ENCODE data around the gene ASCC3. TPM values are rescaled to one million over a fixed set of nuclear protein-coding genes. Genes with fewer than 3 reads are reported as not detected.

ASCC3 gene
- total RNA-seq, 2 donors from 2014 or later, result 21.9 to 26.0 TPM

- intact Hi-C loops (cut with DNase I), result no loop called here
- DNase-seq, result no peak
- no peak for ATAC-seq
Measured at GRCh38 chr6:100565439-100566104, 315.6 kb downstream of the ASCC3 start.

- intact Hi-C loops (cut with DNase I), result no loop called here
- no peak for ATAC-seq
- no peak for DNase-seq
Measured at GRCh38 chr6:100559859-100560258, 321.3 kb downstream of the ASCC3 start.

DNA sequence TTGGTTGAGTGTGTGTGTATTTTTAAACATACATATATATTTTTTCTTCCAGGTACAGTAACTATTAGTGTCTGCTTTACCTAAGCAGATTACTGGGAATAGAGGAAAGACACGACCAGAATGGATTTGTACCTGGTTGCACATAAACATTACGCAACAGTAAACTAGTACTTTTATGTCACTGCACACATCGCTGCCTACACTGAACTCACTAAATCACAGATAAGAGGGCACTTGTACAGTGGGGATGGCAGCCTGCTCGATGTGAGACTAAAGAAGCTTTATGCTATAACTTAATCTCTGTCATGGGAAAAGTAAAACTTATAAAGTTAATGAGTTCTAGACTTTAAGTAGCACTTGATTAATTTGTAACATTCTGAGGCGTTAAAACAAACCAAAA lies 326.9 kb downstream of the ASCC3 start:
- intact Hi-C loops (cut with DNase I), result no loop called here
- ATAC-seq, result no peak
- no peak for DNase-seq

- no peak for ATAC-seq
- no peak for DNase-seq
- intact Hi-C loops (cut with DNase I), result no loop called here
Measured at GRCh38 chr6:100553243-100553642, 327.9 kb downstream of the ASCC3 start.

GRCh38 chr6:100549406-100550167 lies 331.5 kb downstream of the ASCC3 start:
- intact Hi-C loops (cut with DNase I), result no loop called here
- no peak for ATAC-seq
- no peak for DNase-seq

DNA sequence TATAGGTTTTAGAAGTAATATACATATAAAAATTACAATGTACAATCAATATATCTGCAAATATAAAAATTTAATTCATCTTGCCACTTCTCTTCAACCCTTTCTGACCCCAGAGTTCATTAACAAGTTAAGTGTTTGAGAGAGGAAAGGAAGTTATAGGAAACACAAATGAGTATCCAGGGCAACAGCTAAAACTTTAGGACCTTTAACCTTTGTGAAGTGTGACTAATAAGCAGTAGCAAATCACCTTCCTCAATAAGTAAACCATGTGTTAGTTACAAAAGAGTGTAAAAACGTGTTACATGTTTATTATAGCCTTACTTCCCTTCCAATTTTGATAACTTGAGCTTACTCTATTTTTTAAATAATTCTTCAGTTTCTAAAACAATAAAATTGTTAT lies 343.0 kb downstream of the ASCC3 start:
- no peak for ATAC-seq
- intact Hi-C loops (cut with DNase I), result no loop called here
- DNase-seq, result no peak

DNA sequence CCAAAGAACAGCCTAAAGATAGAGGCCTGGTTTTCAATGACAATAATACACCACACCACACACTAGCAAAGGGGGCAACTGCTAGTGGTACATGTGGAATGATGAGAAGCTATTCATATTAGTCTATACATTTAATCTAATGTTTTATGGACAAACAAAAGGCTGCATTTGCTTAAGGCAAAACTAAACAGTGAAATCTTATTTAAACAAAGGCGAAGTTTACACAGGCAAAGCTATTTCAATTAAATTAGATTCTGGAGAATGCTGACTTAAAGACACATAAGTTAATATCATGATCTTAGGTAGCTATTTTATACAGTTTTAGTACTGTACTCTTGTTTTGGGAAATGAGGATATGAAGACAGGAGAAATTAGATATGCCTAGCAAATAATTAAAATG lies 362.5 kb downstream of the ASCC3 start:
- intact Hi-C loops (cut with DNase I), result no loop called here
- ATAC-seq, result no peak

GRCh38 chr6:100517633-100518032 lies 363.5 kb downstream of the ASCC3 start:
- DNase-seq (no peak), ATAC-seq (no peak)
- intact Hi-C loops (cut with DNase I), result no loop called here

More for the DNA sequence above, 362.5 kb downstream of the ASCC3 start:
- DNase-seq, result no peak

- ATAC-seq (no peak), DNase-seq (no peak)
- intact Hi-C loops (cut with DNase I), result no loop called here
Measured at GRCh38 chr6:100517106-100517505, 364.0 kb downstream of the ASCC3 start.

- ATAC-seq, result no peak
- intact Hi-C loops (cut with DNase I), result no loop called here
- DNase-seq, result no peak
Measured at GRCh38 chr6:100514660-100515059, 366.5 kb downstream of the ASCC3 start.

- intact Hi-C loops (cut with DNase I), result no loop called here
- ATAC-seq, result no peak
- no peak for DNase-seq
Measured at GRCh38 chr6:100512203-100512862, 368.8 kb downstream of the ASCC3 start.

DNA sequence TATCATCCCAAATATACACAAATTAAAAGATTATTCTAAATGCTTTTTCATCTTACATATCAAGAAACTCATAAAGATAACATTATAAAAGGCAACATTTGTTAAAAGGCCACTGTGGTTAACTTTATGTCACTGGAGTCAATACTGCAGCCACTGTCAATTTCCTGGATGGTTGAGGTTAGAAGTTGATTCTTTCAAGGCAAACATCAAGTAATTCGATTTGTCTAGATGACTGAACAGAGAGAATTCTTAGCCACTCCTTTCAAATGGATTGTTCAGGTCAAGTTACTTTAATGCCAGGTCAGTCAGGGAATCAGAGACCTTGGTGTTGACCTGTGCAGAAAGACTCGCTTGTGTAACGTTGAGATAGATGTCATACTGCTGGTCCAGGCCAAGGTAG lies 372.0 kb downstream of the ASCC3 start:
- ATAC-seq (no peak), DNase-seq (no peak)
- intact Hi-C loops (cut with DNase I), result no loop called here

DNA sequence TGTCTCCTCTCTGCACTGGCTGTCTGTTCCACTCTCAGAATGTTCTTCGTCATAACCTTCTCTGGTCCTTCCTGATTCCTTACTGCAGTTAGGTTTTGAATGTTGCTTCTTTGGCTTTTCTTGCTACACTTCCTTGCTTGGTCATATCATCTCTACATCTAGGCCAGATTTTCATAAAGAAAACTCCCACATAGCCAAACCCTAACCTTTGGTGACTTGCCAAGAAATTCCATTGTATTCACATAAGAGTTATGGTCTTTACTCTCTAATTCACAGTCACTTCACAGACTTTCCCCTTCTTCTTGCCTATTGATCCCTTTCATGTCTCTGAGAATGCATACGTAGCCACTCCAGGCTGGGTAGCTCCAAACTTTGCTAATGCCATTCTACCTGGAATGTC lies 374.5 kb downstream of the ASCC3 start:
- intact Hi-C loops (cut with DNase I), result no loop called here
- DNase-seq (no peak), ATAC-seq (no peak)

- intact Hi-C loops (cut with DNase I), result no loop called here
- ATAC-seq (peak; percentile 47 to 75), DNase-seq (no peak)
Measured at GRCh38 chr6:100504786-100505737, 376.1 kb downstream of the ASCC3 start.

GRCh38 chr6:100503043-100503705 lies 378.0 kb downstream of the ASCC3 start:
- intact Hi-C loops (cut with DNase I), result no loop called here
- DNase-seq (no peak), ATAC-seq (no peak)

- intact Hi-C loops (cut with DNase I), result no loop called here
- DNase-seq (no peak), ATAC-seq (no peak)
Measured at GRCh38 chr6:100493206-100493888, 387.8 kb downstream of the ASCC3 start.

DNA sequence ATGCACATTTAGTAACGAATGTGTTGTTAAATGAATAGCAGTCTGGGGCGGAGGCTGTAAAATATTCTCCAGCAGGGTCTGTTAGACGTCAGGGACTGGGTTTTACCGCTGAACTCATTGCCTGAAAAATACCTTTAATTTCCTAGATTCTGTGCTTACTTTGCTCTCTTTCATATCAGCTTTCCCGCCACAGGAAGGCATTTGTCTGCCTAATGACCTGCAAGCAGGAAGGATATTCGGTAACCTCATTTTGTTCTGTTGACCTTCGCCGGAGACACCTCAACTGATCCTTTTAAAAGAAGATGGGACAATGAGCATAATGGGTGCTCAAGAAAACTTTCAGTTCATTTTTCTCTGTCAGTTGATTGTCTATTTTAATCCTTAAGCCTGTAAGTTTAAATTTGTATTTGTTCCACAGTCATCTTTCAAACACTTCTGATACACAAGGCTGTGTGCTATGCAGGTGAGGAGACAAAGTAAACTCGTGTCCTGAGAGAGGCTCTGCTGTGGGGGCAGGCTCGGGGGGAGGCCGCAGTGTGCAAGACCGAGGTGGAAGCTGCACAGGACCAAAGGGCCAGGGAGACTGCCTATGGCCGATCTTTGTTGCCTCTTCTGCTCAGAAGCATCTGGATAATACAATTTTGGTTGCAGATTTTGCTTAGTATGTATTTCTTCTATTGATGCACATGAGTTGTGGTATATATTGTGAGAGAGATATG lies 389.0 kb downstream of the ASCC3 start:
- no peak for ATAC-seq
- intact Hi-C loops (cut with DNase I), result no loop called here
- no peak for DNase-seq

DNA sequence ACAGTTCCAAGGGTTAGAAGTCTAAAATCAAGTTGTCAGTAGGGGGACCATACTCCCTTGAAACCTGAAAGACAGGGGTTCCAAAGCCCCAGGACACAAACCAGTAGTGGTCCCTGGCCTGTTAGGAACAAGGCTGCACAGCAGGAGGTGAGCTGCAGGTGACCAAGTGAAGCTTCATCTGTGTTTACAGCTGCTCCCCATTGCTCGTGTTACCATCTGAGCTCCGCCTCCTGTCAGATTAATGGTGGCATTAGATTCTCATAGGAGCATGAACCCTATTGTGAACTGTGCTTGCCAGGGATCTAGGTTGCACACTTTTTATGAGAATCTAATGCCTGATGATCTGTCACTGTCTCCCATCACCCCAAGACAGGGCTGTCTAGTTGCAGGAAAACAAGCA lies 391.1 kb downstream of the ASCC3 start:
- ATAC-seq, result no peak
- DNase-seq, result no peak

More for the DNA sequence above, 391.1 kb downstream of the ASCC3 start:
- intact Hi-C loops (cut with DNase I), result no loop called here
